Measurements from ENCODE around the gene ROCK1.
"Not testable (repeated sequence)": the region's sequence is repeated elsewhere in the genome, so short reads cannot be mapped to it uniquely, and the experiment has no call there.

Gene ROCK1

DNA sequence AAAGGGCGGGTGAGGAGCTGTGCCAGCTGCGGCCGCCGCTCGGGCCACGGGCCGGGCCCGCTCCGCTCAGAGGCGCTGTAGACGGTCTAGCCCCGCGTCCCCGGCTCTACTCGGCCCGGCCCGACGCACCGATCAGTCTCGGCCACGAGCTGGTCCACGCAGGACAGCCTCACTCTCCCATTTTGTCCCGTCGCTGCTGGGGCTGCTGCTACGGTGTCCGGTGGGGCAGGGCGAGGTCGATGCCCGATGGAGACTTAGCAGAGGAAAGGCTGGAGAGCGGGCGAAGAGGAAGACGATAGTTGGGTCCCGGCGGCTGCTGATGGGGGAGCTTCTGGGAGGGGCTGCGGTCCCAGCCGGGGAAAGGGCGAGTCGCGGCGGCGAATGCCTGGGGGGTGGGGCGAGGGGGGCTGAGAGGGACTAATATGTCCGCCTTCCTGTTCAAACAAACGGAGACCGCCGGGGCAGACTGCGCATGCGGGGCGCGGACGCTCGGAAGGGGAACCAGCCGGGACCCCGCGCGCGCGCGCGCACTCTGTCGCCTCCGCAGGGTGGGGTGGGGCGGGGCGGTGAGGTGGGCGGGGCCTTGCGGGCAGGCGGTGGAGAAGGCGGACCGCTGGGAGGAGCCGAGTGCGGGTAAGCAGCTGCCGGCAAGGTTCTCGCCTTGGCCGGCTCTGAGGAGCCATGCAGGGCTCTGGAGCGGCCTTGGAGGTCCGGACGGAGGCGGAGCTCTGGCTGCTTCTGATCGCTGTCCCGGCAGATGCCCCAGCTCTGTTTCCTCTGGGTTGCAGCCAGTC lies at the start of gene ROCK1:
Gene ROCK1, minus strand, starts transcription at position 468 of the 794 bp plus-strand sequence. CDS start 903 bp downstream, outside the sequence.
- peak; percentile 98 for DNase-seq

DNA sequence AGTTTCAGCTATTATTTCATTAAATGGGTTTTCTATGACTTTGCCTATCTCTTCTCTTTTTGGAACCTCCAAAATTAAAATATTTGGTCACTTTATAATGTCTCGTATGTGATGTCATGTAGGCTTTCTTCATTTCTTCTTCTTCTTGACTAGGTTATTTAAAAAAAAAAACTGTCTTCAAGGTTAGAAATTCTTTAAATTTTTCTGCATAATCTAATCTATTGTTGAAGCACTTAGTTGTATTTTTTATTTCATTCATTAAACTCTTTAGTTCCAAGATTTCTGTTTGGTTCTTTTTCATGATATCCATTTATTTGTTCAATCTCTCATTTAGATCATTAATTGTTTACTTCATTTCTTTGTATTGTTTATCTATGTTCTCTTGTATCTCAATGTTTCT lies 43.8 kb upstream of the ROCK1 start:
- DNase-seq = no peak

- DNase-seq = peak; percentile 29
Observed at GRCh38 chr18:21146016-21146415, 34.4 kb upstream of the ROCK1 start.

- DNase-seq = no peak
Observed at GRCh38 chr18:21145371-21145770, 33.8 kb upstream of the ROCK1 start.

GRCh38 chr18:21141668-21142422 lies 30.2 kb upstream of the ROCK1 start:
- no peak for DNase-seq

- not testable (repeated sequence) for DNase-seq
Observed at GRCh38 chr18:21137719-21138488, 26.3 kb upstream of the ROCK1 start.

DNA sequence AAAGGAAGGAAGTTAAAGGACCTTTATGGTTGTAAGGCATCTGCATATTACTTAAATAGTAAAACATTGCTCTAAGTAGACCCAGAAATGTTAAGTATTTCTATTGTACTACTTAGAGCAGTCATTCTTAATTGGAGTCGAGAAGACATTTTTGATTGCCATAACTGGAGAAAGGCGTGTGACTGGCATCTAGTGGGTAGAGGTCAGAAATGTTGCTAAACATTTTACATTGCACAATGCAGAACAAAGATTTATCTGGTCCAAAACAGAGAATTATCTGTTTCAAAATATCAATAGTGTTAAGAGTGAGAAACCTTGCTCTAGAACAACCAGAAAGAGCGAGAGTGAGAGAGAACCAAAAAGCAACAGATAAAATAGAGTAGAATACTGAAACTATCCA lies 23.3 kb upstream of the ROCK1 start:
- DNase-seq = peak; percentile 62

- no peak for DNase-seq
Observed at GRCh38 chr18:21132398-21132918, 20.8 kb upstream of the ROCK1 start.

DNA sequence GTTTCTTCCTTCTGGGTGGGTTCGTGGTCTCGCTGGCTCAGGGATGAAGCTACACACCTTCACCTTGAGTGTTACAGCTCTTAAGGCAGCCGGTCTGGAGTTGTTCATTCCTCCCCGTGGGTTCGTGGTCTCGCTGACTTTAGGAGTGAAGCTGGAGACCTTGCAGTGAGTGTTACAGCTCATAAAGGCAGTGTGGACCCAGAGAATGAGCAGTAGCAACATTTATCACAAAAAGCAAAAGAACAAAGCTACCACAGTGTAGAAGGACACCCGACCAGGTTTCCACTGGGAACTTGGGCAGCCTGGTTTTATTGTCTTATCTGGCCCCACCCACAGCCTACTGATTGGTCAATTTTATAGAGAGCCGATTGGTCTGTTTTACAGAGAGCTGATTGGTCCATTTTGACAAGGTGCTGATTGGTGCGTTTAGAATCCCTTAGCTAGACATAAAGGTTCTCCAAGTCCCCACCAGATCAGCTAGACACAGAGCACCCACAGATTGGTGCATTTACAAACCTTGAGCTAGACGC lies 20.1 kb upstream of the ROCK1 start:
- DNase-seq = no peak

GRCh38 chr18:21129566-21130216 lies 18.1 kb upstream of the ROCK1 start:
- DNase-seq = peak; percentile 32

- DNase-seq = no peak
Observed at GRCh38 chr18:21123290-21123926, 11.8 kb upstream of the ROCK1 start.

DNA sequence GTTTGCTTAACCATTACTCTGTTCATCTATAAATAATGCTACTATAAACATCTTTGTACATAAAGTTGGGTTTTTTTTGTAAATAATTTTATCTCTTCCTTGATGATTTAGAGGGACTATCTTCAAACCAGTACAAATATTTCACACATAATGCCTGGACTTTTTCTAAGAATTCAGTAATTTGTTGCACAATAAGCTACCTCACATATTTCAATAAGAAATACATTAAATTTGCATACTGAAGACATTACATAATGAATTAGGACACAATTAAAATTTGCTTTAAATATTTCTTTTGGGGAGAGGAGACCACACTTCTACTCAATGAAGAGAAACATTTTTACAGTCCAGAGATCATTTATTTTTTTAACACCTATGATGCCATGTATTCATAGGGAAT lies 7.2 kb upstream of the ROCK1 start:
- DNase-seq = no peak

GRCh38 chr18:21117409-21118131 lies 6.0 kb upstream of the ROCK1 start:
- DNase-seq = peak; percentile 88

DNA sequence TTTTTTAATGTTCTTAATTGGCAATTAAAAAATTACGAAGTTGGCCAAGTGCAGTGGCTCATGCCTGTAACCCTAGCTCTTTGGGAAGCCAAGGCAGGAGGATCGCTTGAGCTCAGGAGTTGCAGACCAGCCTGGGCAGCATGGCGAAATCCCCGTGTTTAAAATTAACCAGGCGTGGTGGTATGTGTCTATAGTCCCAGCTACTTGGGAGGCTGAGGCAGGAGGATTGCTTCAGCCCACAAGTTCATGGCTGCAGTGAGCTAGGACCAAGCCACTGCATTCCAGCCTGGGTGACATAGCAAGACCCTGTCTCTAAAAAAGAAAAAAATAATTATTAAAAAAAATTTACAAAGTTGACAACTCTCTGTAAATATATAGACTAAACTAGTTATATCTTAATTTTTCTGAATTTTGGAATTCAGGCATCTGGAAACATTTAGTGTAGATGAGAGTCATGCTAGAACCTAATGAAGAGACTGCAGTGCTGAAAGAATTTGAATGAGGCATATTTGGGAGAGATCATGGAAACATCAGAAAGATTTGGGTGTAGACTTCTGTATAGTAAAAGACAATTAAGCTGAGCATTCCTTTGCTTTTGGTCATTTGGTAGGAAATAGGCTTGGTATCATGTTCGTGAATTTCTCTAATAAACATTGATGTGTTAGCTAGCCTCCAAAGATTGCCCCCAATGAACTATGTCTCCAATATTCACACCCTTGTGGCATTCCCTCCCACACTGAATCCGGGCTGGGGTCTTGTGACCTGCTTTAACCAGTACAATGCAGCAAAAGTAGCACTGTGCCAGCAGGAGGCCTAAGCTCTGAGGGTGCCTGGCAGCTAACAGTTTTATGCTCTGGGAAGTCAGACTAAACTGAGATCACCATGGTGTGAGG lies 4.2 kb upstream of the ROCK1 start:
- DNase-seq = peak; percentile 70

GRCh38 chr18:21112543-21113105 lies 1.0 kb upstream of the ROCK1 start:
- DNase-seq = no peak

GRCh38 chr18:21112140-21112473 lies 494 bp upstream of the ROCK1 start:
- DNase-seq = peak; percentile 67

DNA sequence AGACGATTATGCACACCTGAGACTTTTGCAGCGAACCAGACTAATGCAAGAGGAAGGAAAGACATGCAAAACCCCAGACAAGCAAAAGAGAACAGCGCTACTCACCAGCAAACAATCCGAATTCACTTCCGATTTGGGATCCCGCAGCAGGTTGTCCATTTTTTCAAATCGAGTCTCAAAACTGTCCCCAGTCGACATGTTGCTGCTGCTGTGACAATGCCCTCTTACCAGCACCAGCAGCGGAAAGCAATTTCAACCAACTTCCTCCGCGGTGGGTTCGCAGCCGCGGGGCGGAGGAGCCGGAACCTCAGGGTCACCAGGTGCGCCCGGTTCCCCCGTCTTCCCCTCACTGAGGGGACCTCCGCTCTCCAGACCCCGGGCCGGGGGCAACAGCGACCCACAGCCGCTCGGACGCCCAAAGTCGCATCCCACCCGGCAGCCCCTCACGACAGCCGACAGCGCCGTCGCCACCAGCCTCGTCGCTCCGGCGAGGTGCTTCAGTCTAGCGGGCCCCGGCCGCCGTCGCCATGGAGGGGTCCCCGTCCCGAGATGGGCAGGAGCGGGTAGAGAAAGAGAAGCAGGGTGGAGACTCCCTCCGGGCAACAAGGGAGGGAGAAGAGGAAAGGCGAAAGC lies 784 bp downstream of the ROCK1 start:
- DNase-seq = peak; percentile 45

DNA sequence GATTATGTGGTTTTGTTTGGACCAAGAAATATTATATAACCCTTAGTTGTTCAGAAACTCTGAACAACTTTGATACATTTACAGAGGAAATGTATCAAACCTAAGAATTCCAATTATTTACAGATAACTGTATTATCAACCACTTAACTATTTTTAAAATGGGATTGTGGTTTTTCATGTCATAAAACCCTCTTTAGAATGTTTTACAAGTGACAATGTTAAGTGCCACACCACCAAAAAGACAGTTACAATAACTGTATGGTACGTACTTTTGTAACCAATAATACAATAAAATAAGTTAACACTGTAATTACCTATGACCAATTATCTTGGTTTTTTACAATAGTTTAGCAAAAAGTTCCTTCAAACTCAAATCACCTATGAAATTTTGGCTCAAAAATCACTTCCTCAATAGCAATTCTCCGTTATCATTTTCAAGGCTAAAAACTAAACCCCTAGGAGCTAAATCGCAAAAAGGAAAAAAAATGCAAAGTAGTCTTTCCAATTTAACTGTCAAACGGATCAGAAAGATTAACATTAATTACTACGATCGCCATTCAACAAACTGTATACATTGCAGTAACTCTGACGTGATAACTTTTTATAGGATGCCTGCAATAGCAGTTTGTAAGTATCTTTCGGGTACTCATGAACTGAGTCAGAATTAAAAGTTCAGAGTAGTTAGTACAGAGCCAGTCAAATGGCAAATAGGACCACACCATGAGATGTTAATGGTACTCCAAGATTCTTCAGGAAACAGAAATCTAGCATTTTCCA lies 1.5 kb downstream of the ROCK1 start:
- DNase-seq = peak; percentile 27

Measured in suppressor macrophage treated with lipopolysaccharide for 4 hours (primary cell).